ENCODE data around the gene MMD. TPM values are rescaled to one million over a fixed set of nuclear protein-coding genes. Genes with fewer than 3 reads are reported as not detected.
"Not testable (repeated sequence)": the region's sequence is repeated elsewhere in the genome, so short reads cannot be mapped to it uniquely, and the experiment has no call there.

The MMD gene
- total RNA-seq, 1 experiment from 2014 or later, result 40.8 TPM

DNA sequence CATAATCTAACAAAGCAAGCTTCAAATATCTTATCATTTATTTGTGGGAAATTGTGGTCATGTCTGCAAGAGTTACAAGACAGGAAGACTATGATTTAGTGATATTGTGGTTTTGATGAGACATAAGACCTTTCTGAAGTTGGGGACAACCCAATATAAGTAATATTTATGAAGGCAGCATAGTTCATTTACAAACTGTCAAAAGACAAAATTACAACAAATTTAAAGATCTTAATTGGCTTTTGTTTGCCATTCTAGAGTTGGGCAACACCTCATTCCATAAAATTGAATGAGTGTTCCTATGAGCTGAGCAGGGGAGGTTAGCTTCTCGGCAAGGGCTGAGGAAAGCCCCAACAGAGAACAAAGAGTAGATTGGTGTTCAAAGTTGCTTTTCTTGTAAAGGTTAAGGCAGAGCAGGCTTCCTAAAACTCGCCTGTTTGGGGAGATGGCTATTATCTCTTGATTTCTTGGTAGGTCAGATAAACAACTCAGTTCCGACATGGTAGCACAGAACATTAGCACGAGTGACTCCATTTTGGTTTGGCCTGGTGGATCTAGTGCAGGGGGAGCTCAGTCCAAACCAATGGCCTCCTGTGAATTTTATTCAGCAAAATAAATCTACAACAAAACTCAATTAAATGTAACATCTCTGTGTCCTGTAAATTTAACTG lies 10.9 kb upstream of the MMD start (continued):
- TF ChIP-seq, protein P1, sequence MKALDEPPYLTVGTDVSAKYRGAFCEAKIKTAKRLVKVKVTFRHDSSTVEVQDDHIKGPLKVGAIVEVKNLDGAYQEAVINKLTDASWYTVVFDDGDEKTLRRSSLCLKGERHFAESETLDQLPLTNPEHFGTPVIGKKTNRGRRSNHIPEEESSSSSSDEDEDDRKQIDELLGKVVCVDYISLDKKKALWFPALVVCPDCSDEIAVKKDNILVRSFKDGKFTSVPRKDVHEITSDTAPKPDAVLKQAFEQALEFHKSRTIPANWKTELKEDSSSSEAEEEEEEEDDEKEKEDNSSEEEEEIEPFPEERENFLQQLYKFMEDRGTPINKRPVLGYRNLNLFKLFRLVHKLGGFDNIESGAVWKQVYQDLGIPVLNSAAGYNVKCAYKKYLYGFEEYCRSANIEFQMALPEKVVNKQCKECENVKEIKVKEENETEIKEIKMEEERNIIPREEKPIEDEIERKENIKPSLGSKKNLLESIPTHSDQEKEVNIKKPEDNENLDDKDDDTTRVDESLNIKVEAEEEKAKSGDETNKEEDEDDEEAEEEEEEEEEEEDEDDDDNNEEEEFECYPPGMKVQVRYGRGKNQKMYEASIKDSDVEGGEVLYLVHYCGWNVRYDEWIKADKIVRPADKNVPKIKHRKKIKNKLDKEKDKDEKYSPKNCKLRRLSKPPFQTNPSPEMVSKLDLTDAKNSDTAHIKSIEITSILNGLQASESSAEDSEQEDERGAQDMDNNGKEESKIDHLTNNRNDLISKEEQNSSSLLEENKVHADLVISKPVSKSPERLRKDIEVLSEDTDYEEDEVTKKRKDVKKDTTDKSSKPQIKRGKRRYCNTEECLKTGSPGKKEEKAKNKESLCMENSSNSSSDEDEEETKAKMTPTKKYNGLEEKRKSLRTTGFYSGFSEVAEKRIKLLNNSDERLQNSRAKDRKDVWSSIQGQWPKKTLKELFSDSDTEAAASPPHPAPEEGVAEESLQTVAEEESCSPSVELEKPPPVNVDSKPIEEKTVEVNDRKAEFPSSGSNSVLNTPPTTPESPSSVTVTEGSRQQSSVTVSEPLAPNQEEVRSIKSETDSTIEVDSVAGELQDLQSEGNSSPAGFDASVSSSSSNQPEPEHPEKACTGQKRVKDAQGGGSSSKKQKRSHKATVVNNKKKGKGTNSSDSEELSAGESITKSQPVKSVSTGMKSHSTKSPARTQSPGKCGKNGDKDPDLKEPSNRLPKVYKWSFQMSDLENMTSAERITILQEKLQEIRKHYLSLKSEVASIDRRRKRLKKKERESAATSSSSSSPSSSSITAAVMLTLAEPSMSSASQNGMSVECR (CRISPR knock-in tag; IDR thresholded peaks at IDR 0.05; ENCODE audit: borderline replicate concordance), result no peak
- TF ChIP-seq MYBL2 (CRISPR knock-in tag; IDR thresholded peaks at IDR 0.05) (no peak), CREM (CRISPR knock-in tag; IDR thresholded peaks at IDR 0.05) (no peak)

DNA sequence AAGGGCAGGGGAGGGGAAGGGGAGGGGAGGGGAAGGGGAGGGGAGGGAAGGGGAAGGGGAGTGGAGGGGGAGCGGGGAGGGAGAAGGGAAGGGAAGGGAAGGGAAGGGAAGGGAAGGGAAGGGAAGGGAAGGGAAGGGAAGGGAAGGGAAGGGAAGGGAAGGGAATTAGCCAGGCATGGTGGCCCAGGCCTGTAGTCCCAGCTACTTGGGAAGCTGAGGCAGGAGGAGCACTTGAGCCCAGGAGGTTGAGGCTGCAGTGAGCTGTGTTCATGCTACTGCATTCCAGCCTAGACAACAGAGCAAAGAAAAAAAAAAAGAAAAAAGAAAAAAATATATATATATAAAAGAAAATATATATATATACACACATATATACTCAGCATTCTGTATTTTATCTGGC lies 10.3 kb upstream of the MMD start:
- ATAC-seq; POLR2A ChIA-PET; H3K27me3 Mint-ChIP-seq (ENCODE audit: low read depth); H3K27ac Mint-ChIP-seq; H3K9me3 Mint-ChIP-seq; H3K36me3 Mint-ChIP-seq; H3K4me3 Mint-ChIP-seq; DNase-seq (ENCODE audit: low spot score); CTCF ChIA-PET: not testable (repeated sequence)
- peaks cover 17% of the 10 kb centered on the region for H3K4me1 Mint-ChIP-seq

DNA sequence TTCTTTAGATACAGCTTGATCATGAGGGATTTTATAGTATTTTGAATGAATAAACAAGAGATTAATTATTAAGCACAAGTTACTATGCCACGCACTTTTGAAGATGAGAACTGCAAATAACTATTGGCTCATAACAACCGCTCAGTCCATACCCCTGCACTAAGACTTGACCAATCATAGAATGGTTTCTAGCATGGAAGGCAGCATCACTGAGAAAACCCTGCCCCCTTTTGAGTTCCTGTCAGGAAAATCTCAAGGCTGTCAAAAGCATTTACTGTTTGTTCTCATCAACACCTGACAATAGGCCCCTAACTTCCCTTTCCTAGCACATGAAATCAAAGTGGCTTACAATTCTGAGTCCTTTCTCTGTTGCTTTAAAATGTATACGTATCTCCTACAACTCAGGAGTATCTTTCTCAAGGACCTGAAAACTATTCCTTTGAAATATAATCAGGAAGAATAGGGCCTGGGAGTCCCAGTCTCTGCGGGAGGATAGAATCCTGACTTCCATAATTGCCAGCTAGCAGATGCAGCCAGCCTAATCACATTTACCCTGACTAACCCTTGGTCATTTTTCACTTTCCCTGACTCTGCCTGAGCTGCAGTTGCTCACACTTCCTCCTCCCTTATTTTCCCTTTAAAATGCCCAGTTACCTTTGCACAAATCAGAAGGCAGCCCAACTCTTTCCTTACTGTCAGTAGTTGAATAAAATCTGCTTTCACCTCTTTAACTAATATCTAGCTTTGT lies 9.1 kb upstream of the MMD start:
- Mint-ChIP-seq H3K4me3 (no peak overlapping the region), H3K27me3 (ENCODE audit: low read depth) (no peaks in the 10 kb centered on the region), H3K27ac (peak overlapping the region; percentile 4; the same call in 1 of the 2 replicates), H3K36me3 (no peaks in the 10 kb centered on the region), H3K9me3 (no peaks in the 10 kb centered on the region), H3K4me1 (peaks cover 15% of the 10 kb centered on the region)
- TF ChIP-seq TEAD1 (CRISPR knock-in tag; IDR thresholded peaks at IDR 0.05) (no peak), SP1 (CRISPR knock-in tag; conservative IDR thresholded peaks at IDR 0.05) (no peak), ZNF232 (CRISPR knock-in tag; IDR thresholded peaks at IDR 0.05) (no peak), KAT7 (CRISPR knock-in tag; IDR thresholded peaks at IDR 0.05; ENCODE audit: borderline replicate concordance) (no peak)
- TF ChIP-seq, protein P2, sequence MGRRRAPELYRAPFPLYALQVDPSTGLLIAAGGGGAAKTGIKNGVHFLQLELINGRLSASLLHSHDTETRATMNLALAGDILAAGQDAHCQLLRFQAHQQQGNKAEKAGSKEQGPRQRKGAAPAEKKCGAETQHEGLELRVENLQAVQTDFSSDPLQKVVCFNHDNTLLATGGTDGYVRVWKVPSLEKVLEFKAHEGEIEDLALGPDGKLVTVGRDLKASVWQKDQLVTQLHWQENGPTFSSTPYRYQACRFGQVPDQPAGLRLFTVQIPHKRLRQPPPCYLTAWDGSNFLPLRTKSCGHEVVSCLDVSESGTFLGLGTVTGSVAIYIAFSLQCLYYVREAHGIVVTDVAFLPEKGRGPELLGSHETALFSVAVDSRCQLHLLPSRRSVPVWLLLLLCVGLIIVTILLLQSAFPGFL (CRISPR knock-in tag; IDR thresholded peaks at IDR 0.05; ENCODE audit: borderline replicate concordance), result no peak
- TF ChIP-seq, protein P3, sequence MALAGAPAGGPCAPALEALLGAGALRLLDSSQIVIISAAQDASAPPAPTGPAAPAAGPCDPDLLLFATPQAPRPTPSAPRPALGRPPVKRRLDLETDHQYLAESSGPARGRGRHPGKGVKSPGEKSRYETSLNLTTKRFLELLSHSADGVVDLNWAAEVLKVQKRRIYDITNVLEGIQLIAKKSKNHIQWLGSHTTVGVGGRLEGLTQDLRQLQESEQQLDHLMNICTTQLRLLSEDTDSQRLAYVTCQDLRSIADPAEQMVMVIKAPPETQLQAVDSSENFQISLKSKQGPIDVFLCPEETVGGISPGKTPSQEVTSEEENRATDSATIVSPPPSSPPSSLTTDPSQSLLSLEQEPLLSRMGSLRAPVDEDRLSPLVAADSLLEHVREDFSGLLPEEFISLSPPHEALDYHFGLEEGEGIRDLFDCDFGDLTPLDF (CRISPR knock-in tag; IDR thresholded peaks at IDR 0.05), result no peak
- TF ChIP-seq, protein P4, sequence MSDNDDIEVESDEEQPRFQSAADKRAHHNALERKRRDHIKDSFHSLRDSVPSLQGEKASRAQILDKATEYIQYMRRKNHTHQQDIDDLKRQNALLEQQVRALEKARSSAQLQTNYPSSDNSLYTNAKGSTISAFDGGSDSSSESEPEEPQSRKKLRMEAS (CRISPR knock-in tag; IDR thresholded peaks at IDR 0.05), result no peak
- TF ChIP-seq, protein P5, sequence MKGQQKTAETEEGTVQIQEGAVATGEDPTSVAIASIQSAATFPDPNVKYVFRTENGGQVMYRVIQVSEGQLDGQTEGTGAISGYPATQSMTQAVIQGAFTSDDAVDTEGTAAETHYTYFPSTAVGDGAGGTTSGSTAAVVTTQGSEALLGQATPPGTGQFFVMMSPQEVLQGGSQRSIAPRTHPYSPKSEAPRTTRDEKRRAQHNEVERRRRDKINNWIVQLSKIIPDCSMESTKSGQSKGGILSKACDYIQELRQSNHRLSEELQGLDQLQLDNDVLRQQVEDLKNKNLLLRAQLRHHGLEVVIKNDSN (CRISPR knock-in tag; IDR thresholded peaks at IDR 0.05), result no peak
- TF ChIP-seq, protein P6, sequence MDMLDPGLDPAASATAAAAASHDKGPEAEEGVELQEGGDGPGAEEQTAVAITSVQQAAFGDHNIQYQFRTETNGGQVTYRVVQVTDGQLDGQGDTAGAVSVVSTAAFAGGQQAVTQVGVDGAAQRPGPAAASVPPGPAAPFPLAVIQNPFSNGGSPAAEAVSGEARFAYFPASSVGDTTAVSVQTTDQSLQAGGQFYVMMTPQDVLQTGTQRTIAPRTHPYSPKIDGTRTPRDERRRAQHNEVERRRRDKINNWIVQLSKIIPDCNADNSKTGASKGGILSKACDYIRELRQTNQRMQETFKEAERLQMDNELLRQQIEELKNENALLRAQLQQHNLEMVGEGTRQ (CRISPR knock-in tag; IDR thresholded peaks at IDR 0.05), result no peak
- ATAC-seq, result no peak
- CTCF ChIA-PET, result interaction anchor here (0.6 kb wide), 1 partner anchor 283 kb away, joined by 3 read pairs; no protein-coding TSS in a partner anchor
- POLR2A ChIA-PET, result no interaction called here
- DNase-seq (ENCODE audit: low spot score), result no peak
